GM19239 (cell line): Measurements from ENCODE around the gene ME3.
"Not testable (repeated sequence)": the region's sequence is repeated elsewhere in the genome, so short reads cannot be mapped to it uniquely, and the experiment has no call there.

Experiments used
- DNase-seq: peaks from one replicate; pipeline ENCODE4 v3.0.0; 2011; ENCODE audit warnings: low spot score; ENCODE audit not compliant: insufficient read length
- FAIRE-seq: peaks from 2 replicates; lab custom pipeline; 2011; peaks lifted over from hg19 to GRCh38; lab: Jason Lieb, UNC

The ME3 gene

GRCh38 chr11:86418513-86418912 lies 253.9 kb downstream of the ME3 start:
- FAIRE-seq (no peak), DNase-seq (no peak)

- DNase-seq = no peak
- FAIRE-seq = no peak
Measured at GRCh38 chr11:86418106-86418505, 254.3 kb downstream of the ME3 start.

GRCh38 chr11:86416951-86417350 lies 255.5 kb downstream of the ME3 start:
- not testable (repeated sequence) for FAIRE-seq, DNase-seq

GRCh38 chr11:86416494-86416893 lies 255.9 kb downstream of the ME3 start:
- FAIRE-seq (no peak), DNase-seq (no peak)

GRCh38 chr11:86415026-86415425 lies 257.4 kb downstream of the ME3 start:
- no peak for DNase-seq
- FAIRE-seq = no peak

- FAIRE-seq = no peak
- no peak for DNase-seq
Measured at GRCh38 chr11:86414032-86414431, 258.4 kb downstream of the ME3 start.

- DNase-seq (no peak), FAIRE-seq (no peak)
Measured at GRCh38 chr11:86408845-86409244, 263.6 kb downstream of the ME3 start.

GRCh38 chr11:86403458-86403857 lies 269.0 kb downstream of the ME3 start:
- DNase-seq (no peak), FAIRE-seq (no peak)

GRCh38 chr11:86398106-86398505 lies 274.3 kb downstream of the ME3 start:
- FAIRE-seq (no peak), DNase-seq (no peak)

- FAIRE-seq = no peak
- no peak for DNase-seq
Measured at GRCh38 chr11:86397351-86397750, 275.1 kb downstream of the ME3 start.

GRCh38 chr11:86396396-86396795 lies 276.0 kb downstream of the ME3 start:
- FAIRE-seq (no peak), DNase-seq (no peak)

- DNase-seq = no peak
- no peak for FAIRE-seq
Measured at GRCh38 chr11:86395061-86395551, 277.3 kb downstream of the ME3 start.
